Endodermal cell (in vitro differentiated cells): ENCODE data around the gene MANBA. TPM values are rescaled to one million over a fixed set of nuclear protein-coding genes. Genes with fewer than 3 reads are reported as not detected.

Experiments
- DNase-seq: peaks from one replicate; pipeline ENCODE4 v3.0.0-alpha.2; 2017
- H3K27ac ChIP-seq: 2 replicates; pipeline ENCODE4 v1.5.1; 2013; ENCODE audit warnings: mild to moderate bottlenecking, low read depth, low read length, moderate library complexity
- H3K27me3 ChIP-seq: 2 replicates; pipeline ENCODE4 v1.6.1; 2013; ENCODE audit warnings: mild to moderate bottlenecking, low read length, moderate library complexity; ENCODE audit not compliant: insufficient read depth, control insufficient read depth, poor library complexity, severe bottlenecking
- H3K36me3 ChIP-seq: 2 replicates; pipeline ENCODE4 v1.7.0; 2013; ENCODE audit warnings: mild to moderate bottlenecking, low read length, moderate library complexity; ENCODE audit not compliant: control insufficient read depth, insufficient read depth
- H3K4me1 ChIP-seq: one replicate; pipeline ENCODE4 v1.7.0; 2013; ENCODE audit warnings: low read length; ENCODE audit not compliant: control insufficient read depth, insufficient read depth
- H3K4me3 ChIP-seq: 2 replicates; pipeline ENCODE4 v1.5.1; 2013; ENCODE audit warnings: mild to moderate bottlenecking, low read length, moderate library complexity
- H3K9ac ChIP-seq: 2 replicates; pipeline ENCODE4 v1.6.1; 2013; ENCODE audit warnings: mild to moderate bottlenecking, low read length, moderate library complexity; ENCODE audit not compliant: poor library complexity, severe bottlenecking; ENCODE audit errors: extremely low read depth
- H3K9me3 ChIP-seq: 2 replicates; pipeline ENCODE4 v1.6.1; 2013; ENCODE audit warnings: mild to moderate bottlenecking, low read length, moderate library complexity; ENCODE audit not compliant: control insufficient read depth
- H3K27ac Mint-ChIP-seq: 2 replicates; pipeline ENCODE4 v1.8.0; 2020; ENCODE audit warnings: mixed read lengths
- H3K27me3 Mint-ChIP-seq: 2 replicates; pipeline ENCODE4 v1.8.0; 2021; ENCODE audit warnings: mild to moderate bottlenecking, mixed read lengths; ENCODE audit not compliant: insufficient read depth
- H3K36me3 Mint-ChIP-seq: 2 replicates; pipeline ENCODE4 v1.8.0; 2020; ENCODE audit warnings: low read depth, mixed read lengths
- H3K4me1 Mint-ChIP-seq: 2 replicates; pipeline ENCODE4 v1.8.0; 2020; ENCODE audit warnings: mixed read lengths
- H3K4me3 Mint-ChIP-seq: 2 replicates; pipeline ENCODE4 v1.8.0; 2020; ENCODE audit warnings: mild to moderate bottlenecking, moderate library complexity, mixed read lengths
- H3K9me3 Mint-ChIP-seq: 2 replicates; pipeline ENCODE4 v1.8.0; 2020; ENCODE audit warnings: mild to moderate bottlenecking, mixed read lengths
- CTCF ChIP-seq: fragments of 200-600 bp; sonication (generic); conservative IDR thresholded peaks from 2 replicates; pipeline ENCODE4 v1.5.0; 2021; ENCODE audit warnings: antibody characterized with exemption, mild to moderate bottlenecking
- WGBS, 2 experiments: methylation state at CpG; one replicate each; pipeline versions ENCODE4 v1.1.5 to v1.1.7; 2013; ENCODE audit warnings: missing lambda C conversion rate in 2 of 2, mixed read lengths in 1 of 2; ENCODE audit not compliant: insufficient coverage in 1 of 2, insufficient read length in 1 of 2; 5-methylcytosine and 5-hydroxymethylcytosine counted together
- total RNA-seq, 2 donors: library from RNA; stranded (reverse); fragmentation: NEBNext Ultra II Directional in 1 of 2; extraction: Animal tissue kit (Norgen Biotek cat#: 25700) in 1 of 2; gene quantifications; 2 replicates in 1 of 2; 3 replicates in 1 of 2; pipeline ENCODE4 v1.2.1, GENCODE V29; 2021

MANBA gene
- total RNA-seq, 2 donors from 2014 or later = 30.4 to 32.0 TPM

- Mint-ChIP-seq H3K4me3 (no peak overlapping the region), H3K9me3 (no peaks in the 10 kb centered on the region), H3K27me3 (no peaks in the 10 kb centered on the region), H3K27ac (no peak overlapping the region), H3K36me3 (peaks cover 7% of the 10 kb centered on the region), H3K4me1 (peaks cover 4% of the 10 kb centered on the region)
- Histone ChIP-seq H3K27ac (no peak overlapping the region), H3K4me1 (no peaks in the 10 kb centered on the region), H3K9me3 (no peaks in the 10 kb centered on the region), H3K36me3 (peaks cover 9% of the 10 kb centered on the region), H3K27me3 (no peaks in the 10 kb centered on the region), H3K4me3 (no peak overlapping the region), H3K9ac (no peak overlapping the region)
- no peak for DNase-seq
- no peak for TF ChIP-seq CTCF
- 80 to 88% methylated on average over 1 of the region's 1 CpG for WGBS, 2 experiments
Measured at GRCh38 chr4:102608190-102608589, 152.6 kb downstream of the MANBA start.

GRCh38 chr4:102606846-102607450, 153.8 kb downstream of the MANBA start:
- no peak for DNase-seq
- Histone ChIP-seq H3K4me1 (no peaks in the 10 kb centered on the region), H3K9me3 (no peaks in the 10 kb centered on the region), H3K36me3 (peaks cover 9% of the 10 kb centered on the region), H3K9ac (no peak overlapping the region), H3K27me3 (no peaks in the 10 kb centered on the region), H3K27ac (no peak overlapping the region), H3K4me3 (no peak overlapping the region)
- 93 to 97% methylated on average over 7 of the region's 7 CpGs for WGBS, 2 experiments
- no peaks in the 10 kb centered on the region for H3K27me3 Mint-ChIP-seq
- H3K9me3 Mint-ChIP-seq = no peaks in the 10 kb centered on the region
- H3K27ac Mint-ChIP-seq = no peak overlapping the region
- no peak overlapping the region for H3K4me3 Mint-ChIP-seq
- H3K36me3 Mint-ChIP-seq = peaks cover 6% of the 10 kb centered on the region
- no peak for TF ChIP-seq CTCF
- no peaks in the 10 kb centered on the region for H3K4me1 Mint-ChIP-seq

GRCh38 chr4:102606261-102606660, 154.5 kb downstream of the MANBA start:
- Mint-ChIP-seq H3K36me3 (peaks cover 6% of the 10 kb centered on the region), H3K4me1 (no peaks in the 10 kb centered on the region), H3K27ac (no peak overlapping the region), H3K9me3 (no peaks in the 10 kb centered on the region), H3K27me3 (no peaks in the 10 kb centered on the region), H3K4me3 (no peak overlapping the region)
- no peak for TF ChIP-seq CTCF
- H3K9me3 ChIP-seq = no peaks in the 10 kb centered on the region
- H3K27ac ChIP-seq = no peak overlapping the region
- no peak overlapping the region for H3K9ac ChIP-seq
- H3K4me3 ChIP-seq = no peak overlapping the region
- WGBS, 2 experiments = 95% methylated on average over 3 of the region's 3 CpGs; no CpG with 5 or more reads in 1 of the 2 experiments
- no peaks in the 10 kb centered on the region for H3K4me1 ChIP-seq
- no peak for DNase-seq
- peaks cover 6% of the 10 kb centered on the region for H3K36me3 ChIP-seq
- no peaks in the 10 kb centered on the region for H3K27me3 ChIP-seq
